ENCODE results near the gene IL18.

IL18 gene

GRCh38 chr11:112163875-112164685, at the start of gene IL18:
Gene IL18, minus strand, starts transcription at chr11:112164094. Its CDS starts 9,041 bp downstream, at chr11:112155053.
- Histone ChIP-seq H3K9me3 (ENCODE audit: insufficient read depth, low read length, severe bottlenecking) (no peaks in the 10 kb centered on the region), H3K9ac (ENCODE audit: low read depth, low read length) (no peak within 1 kb of the TSS), H3K79me2 (ENCODE audit: insufficient read depth, low read length) (no peaks in the 10 kb centered on the region), H3K36me3 (ENCODE audit: insufficient read depth, low read length) (no peaks in the 10 kb centered on the region), H3K27ac (ENCODE audit: low read length) (no peak within 1 kb of the TSS), H3K27me3 (ENCODE audit: insufficient read depth, low read length, poor library complexity) (no peaks in the 10 kb centered on the region), H3K4me1 (ENCODE audit: insufficient read depth, low read length) (no peaks in the 10 kb centered on the region), H3K4me3 (ENCODE audit: low read depth in 1 of 2, low read length in 2 of 2) (no peak within 1 kb of the TSS), H2AFZ (ENCODE audit: low read depth, low read length) (no peak within 1 kb of the TSS), H3K4me2 (ENCODE audit: insufficient read depth, low read length) (no peak within 1 kb of the TSS), H4K20me1 (ENCODE audit: insufficient read depth, low read length) (no peaks in the 10 kb centered on the region)
- ATAC-seq (ENCODE audit: insufficient read depth, low read depth) = no peak
- TF ChIP-seq CTCF (IDR thresholded peaks at IDR 0.05; ENCODE audit: borderline replicate concordance, extremely low read depth, low read length, poor library complexity, severe bottlenecking) (no peak), EZH2 (IDR thresholded peaks at IDR 0.05; ENCODE audit: borderline replicate concordance, low read depth, low read length, severe bottlenecking) (no peak)
- DNase-seq = no peak

- Histone ChIP-seq H3K9me3 (ENCODE audit: insufficient read depth, low read length, severe bottlenecking) (no peaks in the 10 kb centered on the region), H3K9ac (ENCODE audit: low read depth, low read length) (no peak overlapping the region), H3K4me2 (ENCODE audit: insufficient read depth, low read length) (no peak overlapping the region), H3K27me3 (ENCODE audit: insufficient read depth, low read length, poor library complexity) (peaks cover 8% of the 10 kb centered on the region), H3K4me1 (ENCODE audit: insufficient read depth, low read length) (no peaks in the 10 kb centered on the region), H4K20me1 (ENCODE audit: insufficient read depth, low read length) (no peaks in the 10 kb centered on the region), H2AFZ (ENCODE audit: low read depth, low read length) (no peak overlapping the region), H3K36me3 (ENCODE audit: insufficient read depth, low read length) (no peaks in the 10 kb centered on the region), H3K4me3 (ENCODE audit: low read depth in 1 of 2, low read length in 2 of 2) (no peak overlapping the region), H3K79me2 (ENCODE audit: insufficient read depth, low read length) (no peaks in the 10 kb centered on the region), H3K27ac (ENCODE audit: low read length) (no peak overlapping the region)
- no peak for DNase-seq
- TF ChIP-seq EZH2 (IDR thresholded peaks at IDR 0.05; ENCODE audit: borderline replicate concordance, low read depth, low read length, severe bottlenecking) (no peak), CTCF (IDR thresholded peaks at IDR 0.05; ENCODE audit: borderline replicate concordance, extremely low read depth, low read length, poor library complexity, severe bottlenecking) (no peak)
- no peak for ATAC-seq (ENCODE audit: insufficient read depth, low read depth)
Measured at GRCh38 chr11:112212710-112213109, 48.8 kb upstream of the IL18 start.

GRCh38 chr11:112212290-112212689, 48.4 kb upstream of the IL18 start:
- H3K36me3 ChIP-seq (ENCODE audit: insufficient read depth, low read length) = no peaks in the 10 kb centered on the region
- H3K4me1 ChIP-seq (ENCODE audit: insufficient read depth, low read length) = no peaks in the 10 kb centered on the region
- H4K20me1 ChIP-seq (ENCODE audit: insufficient read depth, low read length) = no peaks in the 10 kb centered on the region
- no peaks in the 10 kb centered on the region for H3K79me2 ChIP-seq (ENCODE audit: insufficient read depth, low read length)
- no peak for ATAC-seq (ENCODE audit: insufficient read depth, low read depth)
- no peak overlapping the region for H3K4me2 ChIP-seq (ENCODE audit: insufficient read depth, low read length)
- no peak for DNase-seq
- no peak overlapping the region for H3K9ac ChIP-seq (ENCODE audit: low read depth, low read length)
- peaks cover 8% of the 10 kb centered on the region for H3K27me3 ChIP-seq (ENCODE audit: insufficient read depth, low read length, poor library complexity)
- no peaks in the 10 kb centered on the region for H3K9me3 ChIP-seq (ENCODE audit: insufficient read depth, low read length, severe bottlenecking)
- no peak overlapping the region for H3K27ac ChIP-seq (ENCODE audit: low read length)
- H3K4me3 ChIP-seq (ENCODE audit: low read depth in 1 of 2, low read length in 2 of 2) = no peak overlapping the region
- TF ChIP-seq CTCF (IDR thresholded peaks at IDR 0.05; ENCODE audit: borderline replicate concordance, extremely low read depth, low read length, poor library complexity, severe bottlenecking) = no peak
- H2AFZ ChIP-seq (ENCODE audit: low read depth, low read length) = no peak overlapping the region

Data from DND-41 (cell line).